HL-60 (cell line): ENCODE data around the gene GLRX5.

ENCODE experiments used
- DNase-seq, 2 experiments: peaks; one replicate each; pipeline ENCODE4 v3.0.0-alpha.2; 2010 to 2020; ENCODE audit warnings: low read depth in 1 of 2, low spot score in 1 of 2
- H3K27ac ChIP-seq: fragments of 250-450 bp; sonication (Bioruptor Pico); replicated peaks from 2 replicates; pipeline ENCODE4 v1.5.1; 2020; ENCODE audit warnings: mild to moderate bottlenecking, moderate library complexity
- H3K27me3 ChIP-seq: fragments of 250-450 bp; sonication (Bioruptor Pico); 2 replicates; pipeline ENCODE4 v1.5.1; 2021; ENCODE audit warnings: mild to moderate bottlenecking, moderate library complexity; ENCODE audit not compliant: insufficient read depth, poor library complexity, severe bottlenecking
- H3K4me3 ChIP-seq: replicated peaks from 2 replicates; pipeline ENCODE4 v1.5.1; 2011; ENCODE audit warnings: mild to moderate bottlenecking, control low read depth, low read length; ENCODE audit not compliant: insufficient read depth
- GABPA ChIP-seq: IDR thresholded peaks from 2 replicates; pipeline ENCODE4 v1.6.1; 2012; ENCODE audit warnings: low read depth
- POLR2AphosphoS5 ChIP-seq: IDR thresholded peaks from 2 replicates; pipeline ENCODE4 v1.6.1; 2012; ENCODE audit warnings: low read depth
- SPI1 ChIP-seq: IDR thresholded peaks from 2 replicates; pipeline ENCODE4 v1.6.1; 2012; ENCODE audit warnings: low read depth, mild to moderate bottlenecking, borderline replicate concordance
- TF ChIP-seq, protein P1 (sequence below): IDR thresholded peaks from one replicate; pipeline ENCODE4 v1.5.1; 2011; ENCODE audit warnings: low read length, control low read depth, inconsistent platforms; ENCODE audit not compliant: insufficient read depth
- TF ChIP-seq, protein P2 (sequence below): IDR thresholded peaks from 2 replicates; pipeline ENCODE4 v1.6.1; 2012; ENCODE audit warnings: low read depth; ENCODE audit not compliant: insufficient replicate concordance

GLRX5 gene

GRCh38 chr14:95569440-95569839, 34.6 kb downstream of the GLRX5 start:
- Histone ChIP-seq H3K27me3 (peaks cover 2% of the 10 kb centered on the region), H3K27ac (no peak overlapping the region), H3K4me3 (no peak overlapping the region)
- DNase-seq: no peak
- TF ChIP-seq, protein P1, sequence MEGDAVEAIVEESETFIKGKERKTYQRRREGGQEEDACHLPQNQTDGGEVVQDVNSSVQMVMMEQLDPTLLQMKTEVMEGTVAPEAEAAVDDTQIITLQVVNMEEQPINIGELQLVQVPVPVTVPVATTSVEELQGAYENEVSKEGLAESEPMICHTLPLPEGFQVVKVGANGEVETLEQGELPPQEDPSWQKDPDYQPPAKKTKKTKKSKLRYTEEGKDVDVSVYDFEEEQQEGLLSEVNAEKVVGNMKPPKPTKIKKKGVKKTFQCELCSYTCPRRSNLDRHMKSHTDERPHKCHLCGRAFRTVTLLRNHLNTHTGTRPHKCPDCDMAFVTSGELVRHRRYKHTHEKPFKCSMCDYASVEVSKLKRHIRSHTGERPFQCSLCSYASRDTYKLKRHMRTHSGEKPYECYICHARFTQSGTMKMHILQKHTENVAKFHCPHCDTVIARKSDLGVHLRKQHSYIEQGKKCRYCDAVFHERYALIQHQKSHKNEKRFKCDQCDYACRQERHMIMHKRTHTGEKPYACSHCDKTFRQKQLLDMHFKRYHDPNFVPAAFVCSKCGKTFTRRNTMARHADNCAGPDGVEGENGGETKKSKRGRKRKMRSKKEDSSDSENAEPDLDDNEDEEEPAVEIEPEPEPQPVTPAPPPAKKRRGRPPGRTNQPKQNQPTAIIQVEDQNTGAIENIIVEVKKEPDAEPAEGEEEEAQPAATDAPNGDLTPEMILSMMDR: no peak
- TF ChIP-seq GABPA (no peak), POLR2AphosphoS5 (no peak), SPI1 (no peak)
- TF ChIP-seq, protein P2, sequence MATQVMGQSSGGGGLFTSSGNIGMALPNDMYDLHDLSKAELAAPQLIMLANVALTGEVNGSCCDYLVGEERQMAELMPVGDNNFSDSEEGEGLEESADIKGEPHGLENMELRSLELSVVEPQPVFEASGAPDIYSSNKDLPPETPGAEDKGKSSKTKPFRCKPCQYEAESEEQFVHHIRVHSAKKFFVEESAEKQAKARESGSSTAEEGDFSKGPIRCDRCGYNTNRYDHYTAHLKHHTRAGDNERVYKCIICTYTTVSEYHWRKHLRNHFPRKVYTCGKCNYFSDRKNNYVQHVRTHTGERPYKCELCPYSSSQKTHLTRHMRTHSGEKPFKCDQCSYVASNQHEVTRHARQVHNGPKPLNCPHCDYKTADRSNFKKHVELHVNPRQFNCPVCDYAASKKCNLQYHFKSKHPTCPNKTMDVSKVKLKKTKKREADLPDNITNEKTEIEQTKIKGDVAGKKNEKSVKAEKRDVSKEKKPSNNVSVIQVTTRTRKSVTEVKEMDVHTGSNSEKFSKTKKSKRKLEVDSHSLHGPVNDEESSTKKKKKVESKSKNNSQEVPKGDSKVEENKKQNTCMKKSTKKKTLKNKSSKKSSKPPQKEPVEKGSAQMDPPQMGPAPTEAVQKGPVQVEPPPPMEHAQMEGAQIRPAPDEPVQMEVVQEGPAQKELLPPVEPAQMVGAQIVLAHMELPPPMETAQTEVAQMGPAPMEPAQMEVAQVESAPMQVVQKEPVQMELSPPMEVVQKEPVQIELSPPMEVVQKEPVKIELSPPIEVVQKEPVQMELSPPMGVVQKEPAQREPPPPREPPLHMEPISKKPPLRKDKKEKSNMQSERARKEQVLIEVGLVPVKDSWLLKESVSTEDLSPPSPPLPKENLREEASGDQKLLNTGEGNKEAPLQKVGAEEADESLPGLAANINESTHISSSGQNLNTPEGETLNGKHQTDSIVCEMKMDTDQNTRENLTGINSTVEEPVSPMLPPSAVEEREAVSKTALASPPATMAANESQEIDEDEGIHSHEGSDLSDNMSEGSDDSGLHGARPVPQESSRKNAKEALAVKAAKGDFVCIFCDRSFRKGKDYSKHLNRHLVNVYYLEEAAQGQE: no peak

DNA sequence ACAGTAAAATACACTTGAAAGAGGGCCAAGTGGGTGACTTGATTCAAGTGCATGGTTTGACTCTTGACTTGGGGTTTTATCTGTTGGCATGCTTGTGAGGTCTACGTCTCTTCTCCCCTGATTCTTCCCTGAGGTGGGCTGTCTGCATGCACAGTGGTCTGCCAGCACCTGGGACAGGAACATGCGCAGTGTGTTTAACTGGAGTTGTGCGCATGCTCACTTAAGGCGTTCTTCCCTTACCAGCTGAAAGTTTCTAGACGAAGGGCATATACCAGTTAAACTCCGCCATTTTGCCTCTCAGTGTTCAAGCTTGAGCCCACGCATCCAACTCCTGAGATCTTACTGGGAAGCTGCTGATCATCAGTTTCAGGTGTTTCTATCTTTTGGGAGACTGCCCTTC, 38.5 kb downstream of the GLRX5 start:
- Histone ChIP-seq H3K4me3 (no peak overlapping the region), H3K27ac (no peak overlapping the region), H3K27me3 (no peaks in the 10 kb centered on the region)
- no peak for TF ChIP-seq SPI1
- TF ChIP-seq, protein P2: no peak
- TF ChIP-seq POLR2AphosphoS5: no peak
- TF ChIP-seq GABPA: no peak
- TF ChIP-seq, protein P1: no peak
- DNase-seq: no peak

- Histone ChIP-seq H3K4me3 (no peak overlapping the region), H3K27ac (no peak overlapping the region), H3K27me3 (no peaks in the 10 kb centered on the region)
- DNase-seq: no peak
- no peak for TF ChIP-seq POLR2AphosphoS5
Observed at GRCh38 chr14:95575840-95576473, 41.1 kb downstream of the GLRX5 start.

GRCh38 chr14:95577067-95577800, 42.4 kb downstream of the GLRX5 start:
- no peaks in the 10 kb centered on the region for H3K27me3 ChIP-seq
- no peak for TF ChIP-seq POLR2AphosphoS5
- H3K27ac ChIP-seq: no peak overlapping the region
- H3K4me3 ChIP-seq: no peak overlapping the region
- DNase-seq: no peak

DNA sequence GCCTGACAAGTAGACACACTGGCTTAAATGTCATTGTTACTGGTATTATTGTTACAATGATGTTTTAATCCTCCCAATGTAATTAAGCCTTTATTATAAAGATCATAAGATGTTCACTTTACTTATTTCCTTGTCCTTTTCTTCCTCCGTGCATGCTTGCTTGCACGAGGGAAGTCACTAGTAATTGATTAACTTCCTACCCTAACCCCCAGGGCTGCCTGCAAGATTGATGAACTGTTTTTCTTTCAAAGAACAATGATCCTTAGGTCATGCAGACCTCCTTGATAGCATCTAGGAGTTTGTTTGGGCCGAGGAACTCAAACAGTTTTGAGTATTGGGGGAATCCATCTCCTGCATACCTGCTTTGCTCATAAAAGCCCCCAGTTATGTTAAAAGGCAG, 43.0 kb downstream of the GLRX5 start:
- Histone ChIP-seq H3K4me3 (no peak overlapping the region), H3K27me3 (no peaks in the 10 kb centered on the region), H3K27ac (no peak overlapping the region)
- TF ChIP-seq, protein P1: no peak
- TF ChIP-seq GABPA (no peak), SPI1 (no peak), POLR2AphosphoS5 (no peak)
- TF ChIP-seq, protein P2: no peak
- DNase-seq: no peak
